ENCODE data around the gene TMUB2. TPM values are rescaled to one million over a fixed set of nuclear protein-coding genes. Genes with fewer than 3 reads are reported as not detected.
"Not testable (repeated sequence)": the region's sequence is repeated elsewhere in the genome, so short reads cannot be mapped to it uniquely, and the experiment has no call there.

TMUB2 gene
- total RNA-seq: 10 to 100 TPM; 28.1 to 28.8 TPM

GRCh38 chr17:44186307-44187130, at the start of gene TMUB2:
TMUB2 (plus strand) TSS chr17:44186972; CDS start chr17:44187709, 737 bp downstream.
- DNase-seq (ENCODE audit: low spot score) (peak; percentile 100), ATAC-seq (peak; percentile 97 to 98)
- H3K36me3 Mint-ChIP-seq: peaks cover 10% of the 10 kb centered on the region
- peak within 1 kb of the TSS; percentile 95 to 99 for H3K27ac Mint-ChIP-seq
- no peaks in the 10 kb centered on the region for H3K27me3 Mint-ChIP-seq
- H3K4me1 Mint-ChIP-seq (ENCODE audit: low read depth in 2 of 2): peaks cover 19 to 33% of the 10 kb centered on the region in 2 donors
- no peaks in the 10 kb centered on the region for H3K9me3 Mint-ChIP-seq
- H3K4me3 Mint-ChIP-seq: peak within 1 kb of the TSS; percentile 100

- no peak overlapping the region for H3K4me3 Mint-ChIP-seq
- no peaks in the 10 kb centered on the region for H3K36me3 Mint-ChIP-seq
- DNase-seq (ENCODE audit: low spot score) (no peak), ATAC-seq (peak in 1 of 2 donors; percentile 11)
- no peak overlapping the region for H3K27ac Mint-ChIP-seq
- peaks cover 7 to 9% of the 10 kb centered on the region in 2 donors for H3K27me3 Mint-ChIP-seq
- H3K4me1 Mint-ChIP-seq (ENCODE audit: low read depth in 2 of 2): peaks cover 8 to 9% of the 10 kb centered on the region in 2 donors
- no peaks in the 10 kb centered on the region for H3K9me3 Mint-ChIP-seq
Measured at GRCh38 chr17:44137891-44138709, 48.7 kb upstream of the TMUB2 start.

- DNase-seq (ENCODE audit: low spot score); ATAC-seq; H3K4me3 Mint-ChIP-seq; H3K27me3 Mint-ChIP-seq; H3K4me1 Mint-ChIP-seq (ENCODE audit: low read depth in 2 of 2); H3K9me3 Mint-ChIP-seq; H3K36me3 Mint-ChIP-seq; H3K27ac Mint-ChIP-seq: not testable (repeated sequence)
Measured at GRCh38 chr17:44143921-44144320, 42.9 kb upstream of the TMUB2 start.

- no peaks in the 10 kb centered on the region for H3K36me3 Mint-ChIP-seq
- no peak overlapping the region for H3K4me3 Mint-ChIP-seq
- H3K4me1 Mint-ChIP-seq (ENCODE audit: low read depth in 2 of 2): peaks cover 9 to 10% of the 10 kb centered on the region in 2 donors
- no peak for ATAC-seq
- DNase-seq (ENCODE audit: low spot score): no peak
- no peaks in the 10 kb centered on the region for H3K27me3 Mint-ChIP-seq
- no peaks in the 10 kb centered on the region for H3K9me3 Mint-ChIP-seq
- H3K27ac Mint-ChIP-seq: no peak overlapping the region
Measured at GRCh38 chr17:44144966-44145739, 41.6 kb upstream of the TMUB2 start.

GRCh38 chr17:44146375-44147346, 40.1 kb upstream of the TMUB2 start:
- peaks cover 6% of the 10 kb centered on the region in 2 donors for H3K4me1 Mint-ChIP-seq (ENCODE audit: low read depth in 2 of 2)
- H3K9me3 Mint-ChIP-seq: no peaks in the 10 kb centered on the region
- DNase-seq (ENCODE audit: low spot score): no peak
- H3K4me3 Mint-ChIP-seq: no peak overlapping the region
- ATAC-seq: no peak
- no peak overlapping the region for H3K27ac Mint-ChIP-seq
- H3K36me3 Mint-ChIP-seq: no peaks in the 10 kb centered on the region
- H3K27me3 Mint-ChIP-seq: no peaks in the 10 kb centered on the region

- Mint-ChIP-seq H3K36me3 (no peaks in the 10 kb centered on the region), H3K4me1 (ENCODE audit: low read depth in 2 of 2) (peaks cover 0 to 3% of the 10 kb centered on the region in 2 donors)
- DNase-seq (ENCODE audit: low spot score): no peak
Measured at GRCh38 chr17:44147812-44148211, 39.0 kb upstream of the TMUB2 start.

GRCh38 chr17:44149066-44149465, 37.7 kb upstream of the TMUB2 start:
- ATAC-seq; DNase-seq (ENCODE audit: low spot score); H3K4me3 Mint-ChIP-seq; H3K27ac Mint-ChIP-seq; H3K9me3 Mint-ChIP-seq; H3K36me3 Mint-ChIP-seq; H3K27me3 Mint-ChIP-seq; H3K4me1 Mint-ChIP-seq (ENCODE audit: low read depth in 2 of 2): not testable (repeated sequence)

More at GRCh38 chr17:44147812-44148211, 39.0 kb upstream of the TMUB2 start:
- H3K27ac Mint-ChIP-seq: no peak overlapping the region
- no peak overlapping the region for H3K4me3 Mint-ChIP-seq
- ATAC-seq: no peak
- H3K27me3 Mint-ChIP-seq: no peaks in the 10 kb centered on the region
- no peaks in the 10 kb centered on the region for H3K9me3 Mint-ChIP-seq

GRCh38 chr17:44149750-44150329, 36.9 kb upstream of the TMUB2 start:
- no peak for ATAC-seq
- no peak for DNase-seq (ENCODE audit: low spot score)
- peaks cover 0 to 3% of the 10 kb centered on the region in 2 donors for H3K4me1 Mint-ChIP-seq (ENCODE audit: low read depth in 2 of 2)
- no peaks in the 10 kb centered on the region for H3K9me3 Mint-ChIP-seq
- H3K27me3 Mint-ChIP-seq: no peaks in the 10 kb centered on the region
- H3K36me3 Mint-ChIP-seq: no peaks in the 10 kb centered on the region
- no peak overlapping the region for H3K27ac Mint-ChIP-seq
- no peak overlapping the region for H3K4me3 Mint-ChIP-seq

GRCh38 chr17:44152875-44153274, 33.9 kb upstream of the TMUB2 start:
- Mint-ChIP-seq H3K27ac (no peak overlapping the region), H3K4me3 (no peak overlapping the region), H3K9me3 (no peaks in the 10 kb centered on the region), H3K4me1 (ENCODE audit: low read depth in 2 of 2) (peaks cover 0 to 3% of the 10 kb centered on the region in 2 donors), H3K36me3 (no peaks in the 10 kb centered on the region), H3K27me3 (no peaks in the 10 kb centered on the region)
- ATAC-seq (no peak), DNase-seq (ENCODE audit: low spot score) (no peak)

- no peaks in the 10 kb centered on the region for H3K9me3 Mint-ChIP-seq
- H3K36me3 Mint-ChIP-seq: no peaks in the 10 kb centered on the region
- no peaks in the 10 kb centered on the region for H3K4me1 Mint-ChIP-seq (ENCODE audit: low read depth in 2 of 2)
- ATAC-seq: peak in 1 of 2 donors; percentile 53
- no peak overlapping the region for H3K4me3 Mint-ChIP-seq
- H3K27me3 Mint-ChIP-seq: no peaks in the 10 kb centered on the region
- no peak for DNase-seq (ENCODE audit: low spot score)
- no peak overlapping the region for H3K27ac Mint-ChIP-seq
Measured at GRCh38 chr17:44155488-44155887, 31.3 kb upstream of the TMUB2 start.

- no peaks in the 10 kb centered on the region for H3K36me3 Mint-ChIP-seq
- no peaks in the 10 kb centered on the region for H3K9me3 Mint-ChIP-seq
- DNase-seq (ENCODE audit: low spot score): no peak
- H3K27me3 Mint-ChIP-seq: no peaks in the 10 kb centered on the region
- H3K4me3 Mint-ChIP-seq: no peak overlapping the region
- no peak for ATAC-seq
- H3K27ac Mint-ChIP-seq: no peak overlapping the region
- H3K4me1 Mint-ChIP-seq (ENCODE audit: low read depth in 2 of 2): no peaks in the 10 kb centered on the region
Measured at GRCh38 chr17:44159519-44160210, 27.1 kb upstream of the TMUB2 start.

- Mint-ChIP-seq H3K27me3 (no peaks in the 10 kb centered on the region), H3K4me1 (ENCODE audit: low read depth in 2 of 2) (peaks cover 0 to 10% of the 10 kb centered on the region in 2 donors), H3K4me3 (no peak overlapping the region), H3K36me3 (no peaks in the 10 kb centered on the region), H3K9me3 (no peaks in the 10 kb centered on the region), H3K27ac (no peak overlapping the region)
- ATAC-seq: no peak
- no peak for DNase-seq (ENCODE audit: low spot score)
Measured at GRCh38 chr17:44164476-44164875, 22.3 kb upstream of the TMUB2 start.

Measured in natural killer cell treated with Interleukin-12 subunit alpha and Interleukin-12 subunit beta and Interleukin-15 and Interleukin-18, amount 100 ng/mL, for 72 hours (primary cell).